HPDE6-E6E7 (cell line): Measurements from ENCODE around the gene C10orf143.
"Not testable (repeated sequence)": the region's sequence is repeated elsewhere in the genome, so short reads cannot be mapped to it uniquely, and the experiment has no call there.

Source experiments
- DNase-seq: peaks from one replicate; pipeline ENCODE4 v3.0.0; 2011; ENCODE audit warnings: missing footprints; ENCODE audit errors: extremely low spot score

The C10orf143 gene

DNA sequence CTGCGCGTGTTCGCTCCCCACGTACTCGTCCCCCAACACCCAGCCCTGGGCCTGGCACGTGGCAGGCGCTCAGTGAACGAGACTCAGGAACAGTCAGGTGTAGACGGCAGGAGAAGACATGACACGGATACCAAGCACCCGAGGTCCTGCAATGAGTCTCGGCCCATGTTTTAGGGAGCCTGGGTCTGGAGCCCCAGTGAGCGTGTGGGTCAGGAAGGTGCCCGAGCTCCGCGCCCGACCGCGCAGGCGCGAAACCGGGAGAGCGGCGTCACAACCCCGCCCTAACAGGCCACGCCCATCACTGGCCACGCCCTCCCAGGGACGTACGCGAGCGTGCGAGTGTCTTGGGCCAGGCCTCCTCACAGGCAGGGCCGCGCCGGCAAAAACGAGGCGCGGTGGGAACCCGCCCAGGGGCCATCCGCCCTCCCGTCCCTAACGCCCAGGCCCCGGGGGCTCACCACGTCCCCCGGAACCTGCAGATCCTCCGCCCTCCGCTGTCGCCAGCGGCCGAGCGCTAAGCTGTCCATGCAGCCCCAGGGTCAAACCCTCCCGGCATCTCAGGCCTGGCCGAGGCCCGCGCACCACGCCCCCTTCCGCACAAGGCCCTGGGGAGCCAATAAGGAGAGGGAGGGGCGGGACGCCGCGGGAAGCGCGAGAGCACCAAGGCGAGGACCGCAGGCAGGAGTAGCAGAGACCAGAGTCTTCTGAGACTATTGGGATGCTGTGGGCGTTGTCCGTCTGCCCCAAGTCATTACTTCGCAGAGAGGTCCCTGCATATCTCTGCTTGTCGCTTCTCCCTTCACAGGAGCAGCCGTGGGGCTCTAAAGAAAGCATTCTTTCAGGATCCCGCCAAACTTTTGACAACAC lies at the start of gene C10orf143:
Gene C10orf143, minus strand, starts transcription at position 585 of the 867 bp plus-strand sequence. Its CDS starts 58 bp downstream, at position 527.
- peak; percentile 91 for DNase-seq

DNA sequence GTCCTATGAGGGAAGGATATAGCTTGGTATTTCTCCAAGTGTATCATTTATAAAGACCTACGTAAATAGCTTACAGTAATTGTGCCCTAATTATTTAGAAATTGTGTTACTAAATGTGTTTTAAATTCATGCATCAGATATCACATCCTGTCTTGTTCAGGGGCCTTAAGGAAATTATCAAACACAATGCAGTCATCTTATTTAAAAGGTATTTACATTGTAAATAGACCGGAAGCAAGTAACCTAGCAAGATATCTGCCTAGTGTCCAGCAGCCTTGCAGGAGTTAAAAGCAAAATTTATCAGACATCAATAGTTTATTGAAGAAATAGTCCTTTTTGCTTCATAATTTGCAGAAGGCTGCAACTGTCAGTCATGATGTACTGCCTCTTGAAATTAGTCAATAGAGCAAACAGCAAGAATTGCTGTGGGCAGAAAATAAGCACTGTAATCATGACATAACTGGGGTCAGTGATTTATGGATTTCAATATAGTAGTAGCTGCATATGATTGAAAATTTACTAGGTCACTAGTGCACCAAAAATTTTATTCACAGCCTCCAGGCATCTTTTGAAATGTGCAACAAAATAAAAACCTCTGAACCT lies 48.7 kb upstream of the C10orf143 start:
- no peak for DNase-seq

DNA sequence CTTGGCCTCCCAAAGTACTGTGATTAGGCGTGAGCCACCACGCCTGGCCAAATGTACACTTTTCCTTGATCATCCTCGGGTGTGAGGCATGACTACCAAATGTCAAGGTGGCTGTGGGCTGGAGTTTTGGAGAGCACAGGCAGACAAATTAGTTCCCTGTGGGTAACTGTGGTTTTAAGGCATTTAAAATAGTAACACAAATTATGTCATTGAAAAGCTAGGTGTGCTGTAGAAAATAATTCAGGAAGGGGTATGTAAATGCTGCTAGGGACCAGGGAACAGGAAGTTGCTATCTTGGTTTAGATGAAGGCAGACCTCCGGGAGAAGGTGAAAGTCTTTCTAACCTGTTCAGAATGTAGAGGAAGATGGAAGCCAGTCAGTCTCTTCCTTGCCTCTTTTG lies 35.4 kb upstream of the C10orf143 start:
- DNase-seq: no peak

DNA sequence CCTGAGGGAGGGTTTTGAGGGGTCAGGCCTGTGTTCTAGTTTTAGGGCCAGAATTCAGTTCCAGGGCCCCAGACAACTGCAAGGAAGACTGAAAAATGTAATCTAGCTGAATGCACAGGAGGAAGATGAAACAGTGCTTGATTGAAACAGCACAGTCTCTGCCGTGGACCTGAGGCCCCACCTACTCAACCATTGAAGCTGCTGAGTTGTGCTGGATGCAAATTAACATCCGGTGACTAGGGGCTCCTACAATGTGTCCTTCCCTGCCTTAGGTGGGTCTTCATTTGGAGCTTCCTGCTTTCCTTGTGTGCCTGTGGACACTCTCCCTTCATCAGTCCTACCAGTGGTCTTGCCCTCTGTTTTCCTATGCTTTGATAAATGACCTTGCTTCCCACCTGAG lies 31.2 kb upstream of the C10orf143 start:
- no peak for DNase-seq

DNA sequence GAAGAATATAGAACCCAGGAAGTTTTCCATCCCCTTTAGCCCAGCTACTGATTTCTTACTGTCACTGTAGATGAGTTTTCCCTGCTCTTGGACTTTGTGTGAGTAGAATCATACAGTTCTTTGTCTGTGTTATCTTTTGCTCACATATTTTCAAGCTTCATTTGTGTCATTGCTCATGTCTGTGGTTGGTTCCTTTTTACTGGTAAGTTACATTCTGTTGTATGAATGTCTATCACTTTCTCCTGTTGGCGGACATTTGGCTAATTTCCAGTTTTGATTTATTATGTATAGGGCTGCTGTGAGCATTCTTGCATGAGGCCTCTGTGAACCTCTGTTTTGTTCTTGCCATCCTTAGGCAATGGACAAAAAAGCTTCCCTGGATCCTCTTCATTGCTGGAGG lies 30.8 kb upstream of the C10orf143 start:
- no peak for DNase-seq

DNA sequence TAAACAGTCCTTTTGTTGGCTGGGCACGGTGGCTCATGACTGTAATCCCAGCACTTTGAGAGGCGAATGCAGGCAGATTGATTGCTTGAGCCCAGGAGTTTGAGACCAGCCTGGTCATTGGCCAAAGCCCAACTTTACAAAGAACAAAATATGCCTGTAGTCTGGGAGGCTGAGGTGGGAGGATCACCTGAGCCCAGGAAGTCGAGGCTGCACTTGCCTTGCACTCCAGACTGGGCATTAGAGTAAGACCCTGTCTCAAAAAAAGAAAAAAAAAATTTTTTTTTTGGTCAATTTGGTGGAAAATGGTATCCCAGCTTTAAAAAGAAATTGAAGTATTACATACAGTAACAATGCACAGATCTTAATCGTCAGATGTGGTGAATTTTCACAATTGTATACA lies 30.4 kb upstream of the C10orf143 start:
- no peak for DNase-seq

DNA sequence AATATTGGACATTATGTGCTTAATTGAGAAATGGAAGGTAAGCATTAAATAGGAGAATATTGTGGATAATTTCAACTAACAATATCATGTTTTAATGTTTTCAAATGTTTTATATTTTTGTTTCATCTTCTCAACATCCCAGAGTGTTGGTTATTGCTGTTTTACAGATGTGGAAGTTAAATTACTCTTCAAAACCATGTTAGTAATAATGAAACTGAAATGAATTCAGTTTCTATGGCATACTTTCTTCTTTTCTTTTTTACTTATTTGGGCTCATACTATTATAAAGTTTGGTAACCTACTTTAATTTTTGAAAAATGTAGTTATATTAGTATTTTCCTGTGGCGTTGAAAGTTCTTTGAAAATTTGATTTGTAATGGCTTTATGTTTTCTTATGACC lies 29.8 kb upstream of the C10orf143 start:
- no peak for DNase-seq

DNA sequence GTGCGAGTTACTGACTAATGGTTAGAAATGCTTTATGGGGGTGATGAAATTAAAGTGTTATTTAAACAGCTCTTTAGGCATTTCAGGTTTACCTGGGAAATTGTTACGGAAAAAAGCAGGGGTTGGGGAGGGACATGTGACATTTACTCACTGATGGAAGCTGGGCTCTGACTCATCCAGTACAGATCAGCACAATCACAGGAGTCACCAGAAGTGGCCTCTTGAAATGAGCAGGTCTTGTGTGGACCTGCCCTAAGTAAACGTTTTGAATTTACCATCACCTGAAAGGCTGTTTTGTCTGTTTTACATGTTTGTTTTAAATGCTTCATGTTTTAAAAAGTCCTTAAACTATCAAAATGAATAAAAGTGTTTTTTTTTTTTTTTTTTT lies 27.8 kb upstream of the C10orf143 start:
- DNase-seq: peak; percentile 92

DNA sequence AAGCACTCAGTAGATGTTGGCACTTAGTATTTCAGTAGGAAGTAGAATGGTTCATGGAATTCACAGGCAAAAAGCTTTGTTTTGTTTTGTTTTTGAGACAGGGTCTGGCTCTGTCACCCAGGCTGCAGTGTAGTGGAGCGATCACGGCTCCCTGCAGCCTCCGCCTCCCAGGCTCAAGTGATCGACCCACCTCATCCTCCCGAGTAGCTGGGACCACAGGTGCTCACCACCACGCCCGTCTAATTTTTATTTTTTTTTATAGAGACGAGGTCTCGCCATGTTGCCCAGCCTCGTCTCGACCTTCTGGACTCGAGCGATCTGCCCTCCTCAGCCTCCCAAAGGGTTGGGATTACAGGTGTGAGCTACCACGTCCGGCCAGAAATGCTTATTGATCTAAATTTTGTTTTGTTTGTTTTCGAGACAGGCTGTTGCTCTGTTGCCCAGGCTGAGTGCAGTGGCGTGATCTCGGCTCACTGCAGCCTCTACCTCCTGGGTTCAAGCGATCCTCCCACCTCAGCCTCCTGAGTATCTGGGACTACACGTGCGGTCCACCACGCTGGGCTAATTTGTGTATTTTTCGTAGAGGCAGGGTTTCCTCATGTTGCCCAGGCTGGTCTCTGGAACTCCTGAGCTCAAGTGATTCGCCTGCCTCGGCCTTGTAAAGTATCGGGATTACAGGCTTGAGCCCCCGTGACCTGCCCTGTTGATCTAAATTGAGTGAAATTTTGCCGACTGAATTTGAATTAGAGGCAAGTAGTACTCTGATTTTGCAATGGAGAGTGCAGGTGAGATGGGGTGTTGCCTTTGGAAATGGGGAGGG lies 27.2 kb upstream of the C10orf143 start:
- DNase-seq: no peak

DNA sequence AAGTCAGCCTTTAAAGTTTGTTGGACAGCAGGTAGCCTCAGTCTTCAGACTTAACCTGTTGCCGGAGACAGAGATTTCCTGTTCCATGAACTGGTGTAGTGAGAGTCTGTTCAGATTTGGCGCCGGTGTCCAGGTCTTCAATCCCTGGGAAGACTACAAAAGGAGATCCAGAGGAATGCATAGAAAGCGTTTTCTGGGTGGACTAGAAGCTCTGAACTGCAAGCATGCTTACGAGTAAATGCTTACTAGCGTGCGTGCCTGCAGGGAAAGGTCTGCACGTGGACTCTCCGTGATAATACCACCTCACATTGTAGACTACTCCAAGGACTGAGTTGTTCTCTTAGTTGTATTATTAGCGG lies 26.4 kb upstream of the C10orf143 start:
- DNase-seq: peak; percentile 8

DNA sequence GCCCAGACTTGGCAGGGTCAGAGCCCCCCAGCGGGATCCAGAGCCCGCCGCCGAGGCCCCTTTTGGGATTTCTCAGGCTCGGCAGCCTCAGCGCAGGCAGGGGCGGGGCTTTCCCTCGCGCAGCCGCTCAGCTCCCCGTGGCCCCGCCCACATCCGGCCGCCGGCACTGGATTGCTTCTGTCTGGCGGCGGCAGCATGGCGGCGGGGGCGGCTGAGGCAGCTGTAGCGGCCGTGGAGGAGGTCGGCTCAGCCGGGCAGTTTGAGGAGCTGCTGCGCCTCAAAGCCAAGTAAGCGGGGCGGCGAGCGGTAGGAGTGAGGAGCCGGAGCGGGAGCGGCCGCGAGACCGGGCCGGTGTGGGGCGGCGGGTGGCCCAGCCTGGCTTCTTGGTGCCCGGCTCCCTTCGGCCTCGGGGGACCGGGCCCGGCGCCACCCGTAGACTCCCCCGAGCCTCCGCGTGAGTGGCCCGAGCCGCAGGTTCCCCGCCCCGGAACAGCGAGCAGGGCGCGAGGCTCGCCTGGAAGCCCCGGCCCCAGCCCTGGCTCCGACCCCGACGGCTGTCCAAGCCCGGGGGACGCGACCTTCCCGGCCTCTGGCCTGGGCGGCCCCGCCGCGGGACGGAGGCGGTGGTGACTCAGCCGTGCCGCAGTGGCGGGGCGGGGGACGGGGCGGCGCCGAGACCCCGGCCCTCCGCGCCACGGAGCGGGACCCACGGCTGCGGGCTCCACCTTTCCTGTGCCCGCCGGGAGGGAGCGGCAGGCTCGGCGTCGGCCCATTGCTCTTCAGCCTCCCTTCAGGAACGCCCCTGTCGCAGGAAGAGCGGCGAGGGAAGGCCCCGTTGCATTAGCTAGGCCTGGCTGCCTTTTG lies 25.8 kb upstream of the C10orf143 start, which contains the start of gene GLRX3:
Gene GLRX3, plus strand, starts transcription at position 166 of the 864 bp plus-strand sequence. Its CDS starts 30 bp downstream, at position 196.
- peak; percentile 68 for DNase-seq

DNA sequence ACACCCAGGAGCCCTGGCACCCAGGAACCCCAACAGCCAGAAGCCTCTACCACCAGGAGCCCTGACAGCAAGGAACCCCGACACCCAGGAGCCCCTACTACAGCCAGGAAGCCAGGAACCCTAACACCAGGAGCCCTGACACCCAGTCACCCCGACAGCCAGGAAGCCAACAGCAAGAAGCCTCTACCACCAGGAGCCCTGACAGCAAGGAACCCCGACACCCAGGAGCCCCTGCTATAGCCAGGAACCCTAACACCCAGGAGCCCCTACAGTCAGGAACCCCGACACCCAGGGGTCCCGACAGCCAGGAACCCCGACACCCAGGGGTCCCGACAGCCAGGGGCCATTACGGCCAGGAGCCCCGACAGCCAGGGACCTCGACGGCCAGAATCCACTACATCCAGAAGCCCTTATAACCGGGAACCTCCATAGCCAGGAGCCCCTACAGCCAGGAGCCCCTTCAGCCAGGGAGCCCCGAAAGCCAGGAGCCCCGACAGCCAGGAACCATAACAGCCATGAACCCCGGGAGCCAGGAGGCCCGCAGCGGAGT lies 25.1 kb upstream of the C10orf143 start:
- peak; percentile 13 for DNase-seq

DNA sequence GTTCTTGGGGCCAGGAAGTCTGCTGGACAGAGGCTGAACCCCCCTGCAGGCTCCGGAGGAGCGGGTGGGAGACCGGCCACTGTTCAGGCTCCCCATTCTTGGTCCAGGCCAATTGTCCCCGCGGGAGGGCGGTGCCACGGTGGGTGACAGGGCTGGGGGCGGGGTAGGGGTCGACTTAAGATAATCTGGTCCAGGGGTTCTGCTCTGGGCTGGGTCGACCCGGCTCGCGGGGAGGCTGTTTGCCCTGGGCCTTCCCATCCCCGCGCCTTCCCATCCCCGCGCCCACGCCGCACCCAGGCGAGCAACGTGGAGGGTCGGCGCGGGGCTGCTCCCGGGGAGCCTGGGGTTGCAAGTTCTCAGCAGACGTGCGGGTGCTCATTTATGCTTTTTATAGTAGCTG lies 18.3 kb upstream of the C10orf143 start:
- no peak for DNase-seq

DNA sequence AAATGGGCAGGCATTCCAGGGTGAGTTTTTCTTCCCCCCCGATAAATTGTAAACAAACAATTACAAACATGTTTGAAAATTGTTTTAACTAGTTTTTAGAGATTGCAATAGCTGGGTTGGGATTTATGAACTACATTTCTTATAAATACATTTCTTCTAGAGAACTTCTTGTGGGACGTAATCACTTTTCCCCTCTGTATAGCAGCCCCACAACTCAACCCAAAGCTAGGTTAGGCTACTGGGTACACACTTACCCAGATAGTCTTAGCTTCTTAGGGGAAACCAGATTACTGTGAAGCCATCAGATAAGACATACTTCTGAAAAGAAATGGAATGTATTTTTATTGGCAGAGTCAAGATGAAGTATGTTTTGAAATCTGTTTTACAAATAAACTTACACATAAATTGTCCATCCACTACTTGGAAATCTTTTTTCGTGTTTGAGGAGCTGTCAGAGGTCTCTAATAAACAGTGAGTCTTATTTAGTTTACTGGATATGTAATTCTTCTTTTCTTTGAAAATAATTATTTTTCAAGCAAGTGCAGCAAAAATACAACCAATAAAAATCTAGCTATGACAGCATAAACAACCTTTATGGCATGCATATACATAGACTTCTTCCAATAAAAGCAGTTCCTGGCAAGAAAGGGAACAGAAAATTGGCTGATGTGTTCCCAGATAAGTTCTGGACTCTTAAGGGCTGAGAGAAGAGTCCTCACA lies 17.6 kb upstream of the C10orf143 start:
- no peak for DNase-seq

DNA sequence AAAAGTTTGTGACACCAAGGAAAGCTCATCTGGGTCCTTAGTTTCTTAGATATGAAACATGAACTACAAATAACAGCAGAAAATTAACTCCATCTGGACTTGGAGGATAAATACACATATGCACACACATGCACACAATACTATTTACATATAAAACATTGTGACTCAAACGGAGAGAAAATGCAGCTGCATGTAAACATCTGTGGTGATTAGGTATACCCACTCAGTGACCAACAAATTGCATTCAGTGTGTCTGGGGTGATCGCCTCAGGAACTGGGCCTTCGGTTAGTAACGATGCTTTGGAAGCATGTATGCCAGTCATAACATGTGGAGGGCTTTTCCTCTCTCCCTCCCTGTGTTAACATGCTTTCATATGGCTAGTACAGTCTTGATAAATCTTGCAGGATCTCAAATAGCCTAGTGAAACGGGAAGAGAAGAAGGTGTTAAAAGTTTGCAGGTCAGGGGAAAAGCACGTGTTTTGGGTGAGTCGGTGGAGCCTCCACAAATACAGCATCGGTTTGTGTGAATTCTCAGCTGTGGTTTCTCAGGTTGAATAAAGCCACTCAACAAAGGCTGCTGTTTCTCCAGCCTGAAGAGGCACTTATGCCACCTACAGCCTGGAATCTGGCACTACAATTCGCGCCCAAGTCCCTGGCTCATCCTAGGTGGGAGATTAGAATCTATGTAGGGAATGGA lies 16.9 kb upstream of the C10orf143 start:
- DNase-seq: peak; percentile 79

DNA sequence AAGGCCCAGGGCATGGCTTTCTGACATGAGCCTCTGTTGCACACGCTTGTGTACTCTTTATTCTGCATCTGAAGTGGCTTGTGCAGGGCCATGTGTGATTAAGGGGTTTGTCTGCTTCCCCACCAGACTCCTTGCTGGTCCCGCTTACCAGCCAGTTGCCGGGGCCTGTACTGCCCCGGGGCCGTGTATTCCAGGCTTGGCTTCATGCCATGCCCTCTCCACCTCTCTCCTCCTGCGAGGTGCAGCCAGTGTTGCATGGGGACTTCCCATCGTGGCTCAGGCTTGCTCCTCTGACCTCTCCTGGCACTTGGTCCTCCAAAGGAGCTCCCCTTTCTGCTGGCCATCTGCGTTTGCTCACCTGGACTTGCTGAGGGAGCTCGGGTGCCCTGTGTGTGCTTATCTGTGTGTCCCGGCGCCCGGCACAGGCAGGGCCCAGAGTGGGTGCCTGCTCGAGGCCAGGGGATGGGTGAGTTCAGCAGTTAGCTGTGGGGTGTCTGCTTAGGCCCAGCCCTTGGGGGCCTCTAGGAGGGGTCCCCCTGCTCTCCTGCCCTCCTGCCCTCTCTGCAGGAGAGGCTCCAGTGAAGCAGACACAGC lies 11.0 kb upstream of the C10orf143 start:
- DNase-seq: no peak

DNA sequence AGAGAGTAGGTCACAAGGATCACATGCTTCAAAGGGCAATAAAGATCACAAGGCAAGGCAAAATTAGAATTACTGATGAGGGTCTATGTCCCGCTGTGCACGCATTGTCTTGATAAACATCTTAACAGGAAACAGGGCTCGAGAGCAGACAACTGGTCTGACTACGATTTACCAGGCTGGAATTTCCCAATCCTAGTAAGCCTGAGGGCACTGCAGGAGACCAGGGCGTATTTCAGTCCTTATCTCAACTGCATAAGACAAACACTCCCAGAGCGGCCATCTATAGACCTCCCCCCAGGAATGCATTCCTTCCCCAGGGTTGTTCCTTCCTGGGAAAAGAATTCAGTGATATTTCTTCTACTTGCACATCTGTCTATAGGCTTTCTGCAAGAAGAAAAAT lies 6.9 kb upstream of the C10orf143 start:
- not testable (repeated sequence) for DNase-seq

DNA sequence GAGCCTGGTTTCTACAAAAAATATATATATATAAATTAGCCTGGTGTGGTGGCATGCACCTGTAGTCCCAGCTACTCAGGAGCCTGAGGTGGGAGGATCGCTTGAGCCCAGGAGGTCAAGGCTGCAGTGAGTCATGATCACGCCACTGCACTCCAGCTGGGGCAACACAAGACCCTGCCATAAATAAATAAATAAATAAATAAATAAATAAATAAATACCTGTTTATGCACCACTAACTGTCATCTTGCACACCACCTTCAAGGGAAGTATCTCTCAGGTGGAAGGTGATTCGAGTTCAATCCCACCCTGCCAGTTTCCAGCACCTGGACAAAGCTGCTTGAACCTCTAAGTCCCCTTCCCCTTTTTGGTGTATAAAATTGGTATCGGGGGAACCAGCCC lies 6.3 kb upstream of the C10orf143 start:
- not testable (repeated sequence) for DNase-seq

DNA sequence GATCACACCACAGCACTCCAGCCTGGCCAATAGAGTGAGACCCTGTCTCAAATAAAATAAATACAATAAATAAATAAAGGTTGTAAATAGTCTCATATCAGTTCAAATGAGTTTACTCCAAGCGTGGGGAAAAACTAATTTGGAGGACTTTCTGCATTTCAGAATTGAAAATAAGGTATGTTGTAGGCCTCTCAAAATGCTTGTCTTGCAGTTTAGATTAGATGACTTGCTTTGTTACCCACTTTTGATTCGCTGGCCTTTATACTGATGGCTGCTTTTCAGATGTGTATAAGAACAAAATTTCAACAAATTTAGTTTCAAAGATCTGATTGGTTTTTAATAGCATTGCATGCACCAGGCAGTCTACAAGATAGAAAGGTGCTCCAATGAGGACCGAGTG lies 2.2 kb upstream of the C10orf143 start:
- no peak for DNase-seq

DNA sequence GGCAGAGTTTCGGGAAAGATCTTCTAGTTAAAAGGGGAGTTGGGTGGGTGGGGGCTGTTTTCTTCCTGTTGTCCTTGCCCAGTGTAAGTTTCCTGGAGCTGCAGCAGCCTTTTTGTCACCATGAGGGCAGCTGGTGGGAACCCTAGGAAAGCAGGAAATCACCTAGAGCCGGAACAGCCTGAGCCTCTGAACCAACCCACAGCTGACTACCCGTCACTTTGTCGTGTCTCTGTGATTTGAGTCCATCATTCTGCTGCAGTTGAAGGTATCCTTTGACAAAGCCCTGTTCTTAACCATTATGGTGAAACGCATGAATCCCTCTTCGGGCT lies 1.2 kb upstream of the C10orf143 start:
- DNase-seq: no peak
